Activated CD8-positive, alpha-beta T cell treated with anti-CD3 and anti-CD28 coated beads for 36 hours (primary cell): ENCODE data around the gene CD59. TPM values are rescaled to one million over a fixed set of nuclear protein-coding genes. Genes with fewer than 3 reads are reported as not detected.
"Not testable (repeated sequence)": the region's sequence is repeated elsewhere in the genome, so short reads cannot be mapped to it uniquely, and the experiment has no call there.

Source experiments
- ATAC-seq: fragments of 200-7000 bp; cut with Tn5 transposase; one replicate; pipeline ENCODE4 v1.10.0; 2021; ENCODE audit warnings: mild to moderate bottlenecking, moderate library complexity
- CTCF ChIA-PET: fragments of 350-600 bp; sonication (Branson Sonifier 250); formaldehyde crosslinking; loops from one replicate; lab custom pipeline; 2021; ENCODE audit warnings: antibody characterized with exemption; lab: Charles Lee
- POLR2A ChIA-PET: fragments of 350-600 bp; sonication (Branson Sonifier 250); formaldehyde crosslinking; loops from one replicate; lab custom pipeline; 2021; ENCODE audit warnings: antibody characterized with exemption; lab: Charles Lee
- DNase-seq: peaks from one replicate; pipeline ENCODE4 v3.0.0-alpha.2; 2020
- H3K27ac Mint-ChIP-seq: one replicate; pipeline ENCODE4 v1.8.0; 2021; ENCODE audit warnings: mild to moderate bottlenecking, mixed read lengths
- H3K27me3 Mint-ChIP-seq: one replicate; pipeline ENCODE4 v1.8.0; 2021; ENCODE audit warnings: mixed read lengths
- H3K36me3 Mint-ChIP-seq: one replicate; pipeline ENCODE4 v1.8.0; 2021; ENCODE audit warnings: low read depth, mixed read lengths
- H3K4me1 Mint-ChIP-seq: one replicate; pipeline ENCODE4 v1.8.0; 2021; ENCODE audit warnings: low read depth, mixed read lengths
- H3K4me3 Mint-ChIP-seq: one replicate; pipeline ENCODE4 v1.8.0; 2021; ENCODE audit warnings: mild to moderate bottlenecking, moderate library complexity, mixed read lengths
- H3K9me3 Mint-ChIP-seq: one replicate; pipeline ENCODE4 v1.8.0; 2021; ENCODE audit warnings: mixed read lengths
- intact Hi-C: fragments of 100-400 bp; cut with micrococcal nuclease; formaldehyde crosslinking; loops from one replicate; pipeline ENCODE4 v1.10.0; 2022
- total RNA-seq, 2 experiments: library from RNA; stranded (reverse); gene quantifications; one replicate each; pipeline ENCODE4 v1.2.3, GENCODE V29; 2021
- TF ChIP-seq, protein P1 (sequence below): fragments of 200-600 bp; IDR thresholded peaks from one replicate; pipeline ENCODE4 v1.8.0; 2022; ENCODE audit warnings: antibody characterized with exemption, mild to moderate bottlenecking

The CD59 gene
- total RNA-seq, 2 experiments from 2014 or later = 36.0 to 36.1 TPM

DNA sequence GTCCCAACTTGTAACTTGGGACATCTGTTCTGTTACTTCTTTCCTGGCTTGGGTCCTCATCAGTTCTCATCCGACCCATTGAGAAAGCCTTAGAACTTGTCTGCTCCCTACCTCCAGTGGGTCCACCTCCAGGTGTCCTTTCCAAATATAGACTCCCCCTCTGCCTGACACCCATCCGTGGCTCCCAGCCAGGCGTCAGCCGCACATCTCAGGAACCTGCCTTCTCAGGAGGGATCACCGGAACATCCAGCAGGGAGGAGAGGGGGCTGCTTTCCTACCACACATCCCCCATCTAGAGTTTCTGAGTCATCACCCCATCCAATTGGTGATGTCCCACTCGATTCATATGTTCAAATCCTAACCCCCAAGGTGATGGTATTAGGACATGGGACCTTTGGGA, 72.1 kb downstream of the CD59 start:
- intact Hi-C loops = no loop called here
- Mint-ChIP-seq H3K9me3 (no peaks in the 10 kb centered on the region), H3K4me3 (no peak overlapping the region), H3K27ac (no peak overlapping the region), H3K4me1 (no peaks in the 10 kb centered on the region), H3K36me3 (no peaks in the 10 kb centered on the region), H3K27me3 (peaks cover 1% of the 10 kb centered on the region)
- DNase-seq = no peak
- POLR2A ChIA-PET = no interaction called here
- ATAC-seq = no peak
- CTCF ChIA-PET = no interaction called here
- TF ChIP-seq, protein P1, sequence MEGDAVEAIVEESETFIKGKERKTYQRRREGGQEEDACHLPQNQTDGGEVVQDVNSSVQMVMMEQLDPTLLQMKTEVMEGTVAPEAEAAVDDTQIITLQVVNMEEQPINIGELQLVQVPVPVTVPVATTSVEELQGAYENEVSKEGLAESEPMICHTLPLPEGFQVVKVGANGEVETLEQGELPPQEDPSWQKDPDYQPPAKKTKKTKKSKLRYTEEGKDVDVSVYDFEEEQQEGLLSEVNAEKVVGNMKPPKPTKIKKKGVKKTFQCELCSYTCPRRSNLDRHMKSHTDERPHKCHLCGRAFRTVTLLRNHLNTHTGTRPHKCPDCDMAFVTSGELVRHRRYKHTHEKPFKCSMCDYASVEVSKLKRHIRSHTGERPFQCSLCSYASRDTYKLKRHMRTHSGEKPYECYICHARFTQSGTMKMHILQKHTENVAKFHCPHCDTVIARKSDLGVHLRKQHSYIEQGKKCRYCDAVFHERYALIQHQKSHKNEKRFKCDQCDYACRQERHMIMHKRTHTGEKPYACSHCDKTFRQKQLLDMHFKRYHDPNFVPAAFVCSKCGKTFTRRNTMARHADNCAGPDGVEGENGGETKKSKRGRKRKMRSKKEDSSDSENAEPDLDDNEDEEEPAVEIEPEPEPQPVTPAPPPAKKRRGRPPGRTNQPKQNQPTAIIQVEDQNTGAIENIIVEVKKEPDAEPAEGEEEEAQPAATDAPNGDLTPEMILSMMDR = no peak

DNA sequence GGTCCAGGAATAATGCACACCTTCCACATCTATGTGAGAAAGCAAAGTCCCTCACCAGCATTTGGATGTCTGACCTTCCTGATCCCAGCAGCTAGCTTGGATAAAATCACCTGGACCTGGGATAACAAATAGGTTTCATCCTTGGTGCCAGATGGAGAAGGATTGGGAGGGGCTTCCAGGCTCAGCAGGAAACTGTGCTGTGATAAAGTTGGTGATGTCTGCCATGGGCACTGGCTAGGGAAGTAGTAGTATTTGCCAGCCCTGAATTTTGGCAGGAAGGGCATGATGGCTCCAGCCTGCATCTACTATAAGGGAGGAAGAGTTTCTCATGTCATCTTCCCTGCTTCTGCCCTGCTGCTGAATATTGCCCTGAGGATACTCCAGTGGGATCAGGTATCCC, 73.1 kb downstream of the CD59 start:
- H3K4me1 Mint-ChIP-seq = no peaks in the 10 kb centered on the region
- H3K27me3 Mint-ChIP-seq = peaks cover 1% of the 10 kb centered on the region
- intact Hi-C loops = no loop called here
- no peak overlapping the region for H3K4me3 Mint-ChIP-seq
- H3K36me3 Mint-ChIP-seq = no peaks in the 10 kb centered on the region
- CTCF ChIA-PET = no interaction called here
- no peak overlapping the region for H3K27ac Mint-ChIP-seq
- DNase-seq (no peak), ATAC-seq (no peak)
- TF ChIP-seq, protein P1 = no peak
- no peaks in the 10 kb centered on the region for H3K9me3 Mint-ChIP-seq
- POLR2A ChIA-PET = no interaction called here

DNA sequence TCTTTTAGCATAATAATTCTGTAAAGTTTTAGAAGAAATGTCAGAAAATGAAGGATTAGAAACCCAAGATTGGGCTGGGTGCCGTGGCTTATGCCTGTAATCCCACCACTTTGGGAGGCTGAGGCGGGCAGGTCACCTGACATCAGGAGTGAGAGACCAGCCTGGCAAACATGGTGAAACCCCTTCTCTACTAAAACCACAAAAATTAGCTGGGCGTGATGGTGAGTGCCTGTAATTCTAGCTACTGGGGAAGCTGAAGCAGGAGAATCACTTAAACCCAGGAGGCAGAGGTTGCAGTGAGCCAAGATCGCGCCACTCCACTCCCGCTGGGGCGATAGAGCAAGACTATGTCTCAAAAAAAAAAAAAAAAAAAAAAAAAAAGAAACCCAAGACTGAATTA, 74.7 kb downstream of the CD59 start:
- ATAC-seq, H3K36me3 Mint-ChIP-seq, H3K27me3 Mint-ChIP-seq, H3K4me1 Mint-ChIP-seq, H3K9me3 Mint-ChIP-seq, POLR2A ChIA-PET, intact Hi-C loops, H3K4me3 Mint-ChIP-seq, H3K27ac Mint-ChIP-seq, DNase-seq: not testable (repeated sequence)
- CTCF ChIA-PET = interaction anchor here (1.5 kb wide), 1 partner anchor 81 kb away, joined by 5 read pairs; no protein-coding TSS in a partner anchor

DNA sequence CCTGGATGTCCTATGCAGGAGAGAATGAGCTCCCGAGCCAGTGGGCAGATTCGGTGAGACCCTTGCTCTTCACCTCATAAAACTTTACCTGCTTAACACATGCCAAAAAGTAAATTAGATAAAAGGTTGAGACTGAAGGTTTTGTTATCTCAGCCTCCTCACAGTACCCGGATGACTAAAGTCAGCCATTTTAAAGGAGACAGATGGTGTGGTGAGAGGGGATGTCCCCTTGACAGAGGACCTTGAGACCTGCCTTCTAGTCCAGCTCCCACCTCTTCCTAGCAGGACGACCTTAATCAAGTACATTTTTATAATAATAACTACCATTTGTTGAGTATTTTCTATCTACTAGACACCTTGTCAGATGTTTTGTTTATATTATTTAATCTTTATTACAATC, 75.3 kb downstream of the CD59 start:
- ChIA-PET POLR2A (no interaction called here), CTCF (interaction anchor here (1.5 kb wide), 1 partner anchor 81 kb away, joined by 5 read pairs; no protein-coding TSS in a partner anchor)
- ATAC-seq (no peak), DNase-seq (no peak)
- H3K4me3 Mint-ChIP-seq = no peak overlapping the region
- peaks cover 2% of the 10 kb centered on the region for H3K27me3 Mint-ChIP-seq
- no peaks in the 10 kb centered on the region for H3K4me1 Mint-ChIP-seq
- H3K27ac Mint-ChIP-seq = no peak overlapping the region
- H3K36me3 Mint-ChIP-seq = no peaks in the 10 kb centered on the region
- TF ChIP-seq, protein P1 = no peak
- no peaks in the 10 kb centered on the region for H3K9me3 Mint-ChIP-seq
- intact Hi-C loops = no loop called here

DNA sequence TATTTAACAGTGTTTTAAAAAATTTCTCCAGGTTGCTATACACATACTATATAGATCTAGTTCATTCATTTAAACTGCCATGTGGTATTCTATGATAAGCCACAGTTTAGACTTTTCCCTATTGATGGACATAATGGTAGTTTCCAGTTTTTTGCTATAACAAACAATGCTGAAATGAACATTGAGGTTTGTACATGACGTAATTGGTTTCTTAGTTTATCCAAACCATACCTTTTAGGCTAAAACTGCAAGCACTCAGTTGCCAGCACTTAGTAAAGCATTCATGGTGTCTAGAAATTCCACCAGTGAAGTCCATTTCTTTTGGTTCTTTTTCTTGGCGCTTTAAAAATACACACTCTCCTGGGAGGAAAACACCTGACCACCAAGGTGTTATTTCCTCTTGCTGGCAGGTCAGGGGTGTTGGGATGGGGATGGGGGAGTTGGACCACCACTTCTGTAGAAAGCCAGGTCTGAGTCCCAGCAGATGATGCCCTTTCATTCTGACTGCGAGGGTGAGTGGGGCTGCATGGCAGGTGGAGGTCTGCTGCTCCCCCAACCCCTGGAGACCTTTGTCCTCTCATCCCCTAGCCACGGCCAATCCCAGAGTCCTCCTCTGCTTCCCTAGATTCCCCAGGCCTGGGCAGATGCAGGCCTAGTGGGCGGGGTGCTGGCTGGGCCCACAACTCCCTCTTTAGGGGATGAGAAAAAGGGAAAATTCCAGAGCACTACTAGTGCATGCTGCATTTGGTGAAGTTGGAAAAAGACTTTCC, 76.7 kb downstream of the CD59 start:
- Mint-ChIP-seq H3K4me3 (no peak overlapping the region), H3K27me3 (peaks cover 5% of the 10 kb centered on the region), H3K4me1 (no peaks in the 10 kb centered on the region), H3K9me3 (no peaks in the 10 kb centered on the region), H3K36me3 (no peaks in the 10 kb centered on the region), H3K27ac (no peak overlapping the region)
- ChIA-PET POLR2A (no interaction called here), CTCF (no interaction called here)
- ATAC-seq = no peak
- intact Hi-C loops = no loop called here
- TF ChIP-seq, protein P1 = no peak
- DNase-seq = no peak
